ENCODE data around the gene CAMK4.

Gene CAMK4

DNA sequence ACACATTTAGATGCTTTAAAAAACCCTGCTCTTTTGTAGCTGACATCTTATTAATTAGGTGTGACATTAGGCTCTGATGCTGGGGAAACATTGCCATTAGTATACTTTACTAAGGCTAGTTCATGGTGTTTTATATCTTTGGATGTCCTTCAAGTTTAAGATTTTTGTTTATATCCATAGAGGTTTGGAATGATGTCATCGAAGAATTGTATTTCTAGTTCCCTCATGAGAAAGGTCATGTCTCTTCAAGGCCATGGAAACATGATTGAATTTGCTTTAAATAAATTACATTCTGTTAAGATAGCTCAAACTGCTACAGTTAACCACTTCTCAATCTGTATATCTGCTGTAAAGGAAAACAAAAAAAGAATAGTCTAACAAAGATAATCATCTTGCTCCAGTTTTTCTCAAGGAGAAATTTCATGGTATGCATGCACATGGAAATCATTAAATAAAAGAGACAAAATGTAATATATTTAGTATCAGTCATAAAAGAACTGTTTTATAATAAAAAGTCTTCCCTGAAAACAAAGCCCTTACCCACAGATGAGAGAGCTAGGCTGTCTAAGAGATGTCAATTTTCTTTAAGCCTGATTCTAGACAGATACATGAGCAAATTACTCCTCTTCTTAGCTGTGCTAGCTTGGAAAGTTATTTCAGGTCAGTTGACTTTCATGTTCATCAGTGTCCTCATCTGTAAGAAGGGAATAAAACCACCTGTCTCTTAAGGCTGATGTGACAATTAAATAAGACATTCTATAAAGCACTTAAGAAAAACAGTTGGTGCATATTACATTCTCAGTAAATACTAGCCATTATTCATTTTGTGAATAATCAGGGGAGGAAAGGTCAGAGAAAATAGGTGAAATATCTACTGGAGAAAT lies 313.2 kb downstream of the CAMK4 start:
- Histone ChIP-seq H3K4me2 (ENCODE audit: low read length) (no peak overlapping the region), H3K79me2 (ENCODE audit: control insufficient read depth, low read length) (no peaks in the 10 kb centered on the region), H3F3A (ENCODE audit: control insufficient read depth, insufficient read depth) (no peaks in the 10 kb centered on the region), H3K27ac (ENCODE audit: low read depth, low read length) (no peak overlapping the region), H3K27me3 (ENCODE audit: control insufficient read depth, low read length) (0 out of 2 replicates have a peak, but pooled peaks cover 10% of the 10 kb centered on the region), H3K4me1 (ENCODE audit: control insufficient read depth, low read length) (no peaks in the 10 kb centered on the region), H4K20me1 (ENCODE audit: control insufficient read depth, insufficient read depth, low read depth, low read length) (no peaks in the 10 kb centered on the region), H3K36me3 (ENCODE audit: control insufficient read depth, low read length) (no peaks in the 10 kb centered on the region), H3K9me2 (replicated peaks; ENCODE audit: control insufficient read depth, low read length) (no peaks in the 10 kb centered on the region), H3K4me3 (ENCODE audit: low read length) (no peak overlapping the region), H3K9me3 (ENCODE audit: control insufficient read depth, insufficient read depth, low read length) (no peaks in the 10 kb centered on the region)
- no peak for TF ChIP-seq EZH2phosphoT487 (IDR thresholded peaks at IDR 0.05; ENCODE audit: borderline replicate concordance, low read length)
- TF ChIP-seq, protein P1, sequence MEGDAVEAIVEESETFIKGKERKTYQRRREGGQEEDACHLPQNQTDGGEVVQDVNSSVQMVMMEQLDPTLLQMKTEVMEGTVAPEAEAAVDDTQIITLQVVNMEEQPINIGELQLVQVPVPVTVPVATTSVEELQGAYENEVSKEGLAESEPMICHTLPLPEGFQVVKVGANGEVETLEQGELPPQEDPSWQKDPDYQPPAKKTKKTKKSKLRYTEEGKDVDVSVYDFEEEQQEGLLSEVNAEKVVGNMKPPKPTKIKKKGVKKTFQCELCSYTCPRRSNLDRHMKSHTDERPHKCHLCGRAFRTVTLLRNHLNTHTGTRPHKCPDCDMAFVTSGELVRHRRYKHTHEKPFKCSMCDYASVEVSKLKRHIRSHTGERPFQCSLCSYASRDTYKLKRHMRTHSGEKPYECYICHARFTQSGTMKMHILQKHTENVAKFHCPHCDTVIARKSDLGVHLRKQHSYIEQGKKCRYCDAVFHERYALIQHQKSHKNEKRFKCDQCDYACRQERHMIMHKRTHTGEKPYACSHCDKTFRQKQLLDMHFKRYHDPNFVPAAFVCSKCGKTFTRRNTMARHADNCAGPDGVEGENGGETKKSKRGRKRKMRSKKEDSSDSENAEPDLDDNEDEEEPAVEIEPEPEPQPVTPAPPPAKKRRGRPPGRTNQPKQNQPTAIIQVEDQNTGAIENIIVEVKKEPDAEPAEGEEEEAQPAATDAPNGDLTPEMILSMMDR (IDR thresholded peaks at IDR 0.05; ENCODE audit: low read depth, low read length, poor library complexity, severe bottlenecking): no peak
